Ovary (tissue), 9 donors: ENCODE results near the gene KCTD16. TPM values are rescaled to one million over a fixed set of nuclear protein-coding genes. Genes with fewer than 3 reads are reported as not detected.

ENCODE experiments used
- DNase-seq, 5 donors: peaks; one replicate each; pipeline ENCODE4 v3.0.0-alpha.2; 2019 to 2020
- H3K27ac ChIP-seq, 2 donors: fragments of 200-600 bp; one replicate each; pipeline versions ENCODE4 v1.5.1 to v1.8.0; 2019 to 2022
- H3K27me3 ChIP-seq: fragments of 200-600 bp; one replicate; pipeline ENCODE4 v1.8.0; 2022
- H3K36me3 ChIP-seq: fragments of 200-600 bp; sonication (generic); one replicate; pipeline ENCODE4 v1.5.1; 2019
- H3K4me1 ChIP-seq: one replicate; pipeline ENCODE4 v1.8.1; 2013; ENCODE audit warnings: mild to moderate bottlenecking, moderate library complexity; ENCODE audit not compliant: insufficient read depth
- H3K4me3 ChIP-seq: fragments of 200-600 bp; sonication (generic); one replicate; pipeline ENCODE4 v1.5.1; 2017
- H3K9me3 ChIP-seq, 2 donors: fragments of 200-600 bp in 1 of 2; sonication (generic) in 1 of 2; one replicate each; pipeline versions ENCODE4 v1.5.1 to v1.8.1; 2013 to 2019; ENCODE audit warnings: mild to moderate bottlenecking in 1 of 2, moderate library complexity in 1 of 2
- EP300 ChIP-seq: sonication (generic); formaldehyde crosslinking; IDR thresholded peaks from one replicate; pipeline ENCODE4 v1.6.1; 2017; ENCODE audit warnings: antibody characterized with exemption
- POLR2A ChIP-seq: fragments of 450-650 bp; IDR thresholded peaks from one replicate; pipeline ENCODE4 v1.6.1; 2017; ENCODE audit warnings: antibody characterized with exemption, mild to moderate bottlenecking, moderate library complexity
- WGBS, 3 donors: extraction: QIAGEN DNeasy Blood & Tissue Kit in 1 of 3; methylation state at CpG; one replicate each; pipeline versions ENCODE4 v1.1.5 to v1.1.7; 2013 to 2017; 5-methylcytosine and 5-hydroxymethylcytosine counted together
- intact Hi-C, 4 donors: fragments of 100-400 bp; cut with DNase I; formaldehyde crosslinking; loops; one replicate each; pipeline versions ENCODE4 v1.11.0 to v1.15.1; 2022 to 2023
- polyA plus RNA-seq, 2 donors: library from polyadenylated mRNA; stranded (reverse); fragments of 200-250 nt in 1 of 2; fragments of 350-450 nt in 1 of 2; fragmentation: Illumina TruSeq in 1 of 2; extraction: RNeasy Lipid Tissue Mini Kit (QIAGEN cat#74804) in 1 of 2; gene quantifications; one replicate each; pipeline ENCODE4 v1.2.3, GENCODE V29; 2013 to 2014
- total RNA-seq, 7 donors: library from RNA; depleted of rRNA in 2 of 7; stranded (reverse); fragments of >200 nt in 2 of 7; fragmentation: NEBNext Ultra II Directional in 3 of 7; extraction: Animal tissue kit (Norgen Biotek cat#: 25700) in 3 of 7; gene quantifications; one replicate each; pipeline versions ENCODE4 v1.1.0 to v1.2.4, GENCODE V29; 2016 to 2023
- TF ChIP-seq, protein P1 (sequence below), 3 donors: fragments of 450-650 bp in 2 of 3; fragments of 200-600 bp in 1 of 3; IDR thresholded peaks; one replicate each; pipeline versions ENCODE4 v1.5.1 to v1.8.0; 2016 to 2022; ENCODE audit warnings: antibody characterized with exemption in 3 of 3, mild to moderate bottlenecking in 1 of 3
- donor health status: DM: no; HTN: no; CAD: no; lungs with moderate emphysema.
- donor health status: DM: no; HTN: no; CAD: no.
- donor health status: Bipolar disorder and iron deficiency.
- donor health status: DM: yes; HTN: yes; CAD: no.
- donor health status: DM: no; HTN: no; CAD: no.
- donor health status: DM: yes; HTN: yes; CAD: no.

The KCTD16 gene
- total and polyA plus RNA-seq, 9 donors: under 0.01 to 0.46 (median 0.13) TPM; not detected in 1

DNA sequence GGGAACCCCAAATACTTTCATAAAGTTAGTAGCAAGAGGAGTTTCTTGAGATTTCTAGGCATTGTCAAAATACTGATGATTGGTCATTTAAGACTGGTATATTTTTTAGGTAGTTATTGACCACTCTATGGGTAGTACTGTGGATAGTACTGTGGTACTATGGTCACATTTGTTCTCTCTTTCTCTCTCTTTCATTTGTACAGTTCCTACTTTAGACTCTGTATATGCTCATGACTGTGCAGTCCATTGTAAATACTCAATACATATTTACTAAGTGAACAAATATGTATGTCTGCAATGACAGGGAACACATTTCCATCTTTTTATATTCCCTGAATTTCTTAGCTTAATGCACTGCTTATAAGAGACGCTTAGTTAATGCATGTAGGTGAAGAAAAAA is 215.6 kb downstream of the KCTD16 start:
- intact Hi-C loops: no loop called here
- DNase-seq: no peak
- H3K27me3 ChIP-seq: no peaks in the 10 kb centered on the region
- no peak overlapping the region for H3K4me3 ChIP-seq
- H3K9me3 ChIP-seq: no peaks in the 10 kb centered on the region
- no peaks in the 10 kb centered on the region for H3K4me1 ChIP-seq
- no peak overlapping the region for H3K27ac ChIP-seq
- no peaks in the 10 kb centered on the region for H3K36me3 ChIP-seq
- WGBS, 3 donors: 87 to 94% (median 92%) methylated on average over 1 of the region's 1 CpG
- no peak for TF ChIP-seq POLR2A
- TF ChIP-seq, protein P1, sequence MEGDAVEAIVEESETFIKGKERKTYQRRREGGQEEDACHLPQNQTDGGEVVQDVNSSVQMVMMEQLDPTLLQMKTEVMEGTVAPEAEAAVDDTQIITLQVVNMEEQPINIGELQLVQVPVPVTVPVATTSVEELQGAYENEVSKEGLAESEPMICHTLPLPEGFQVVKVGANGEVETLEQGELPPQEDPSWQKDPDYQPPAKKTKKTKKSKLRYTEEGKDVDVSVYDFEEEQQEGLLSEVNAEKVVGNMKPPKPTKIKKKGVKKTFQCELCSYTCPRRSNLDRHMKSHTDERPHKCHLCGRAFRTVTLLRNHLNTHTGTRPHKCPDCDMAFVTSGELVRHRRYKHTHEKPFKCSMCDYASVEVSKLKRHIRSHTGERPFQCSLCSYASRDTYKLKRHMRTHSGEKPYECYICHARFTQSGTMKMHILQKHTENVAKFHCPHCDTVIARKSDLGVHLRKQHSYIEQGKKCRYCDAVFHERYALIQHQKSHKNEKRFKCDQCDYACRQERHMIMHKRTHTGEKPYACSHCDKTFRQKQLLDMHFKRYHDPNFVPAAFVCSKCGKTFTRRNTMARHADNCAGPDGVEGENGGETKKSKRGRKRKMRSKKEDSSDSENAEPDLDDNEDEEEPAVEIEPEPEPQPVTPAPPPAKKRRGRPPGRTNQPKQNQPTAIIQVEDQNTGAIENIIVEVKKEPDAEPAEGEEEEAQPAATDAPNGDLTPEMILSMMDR (IDR thresholded peaks at IDR 0.05): no peak
- TF ChIP-seq EP300: no peak

DNA sequence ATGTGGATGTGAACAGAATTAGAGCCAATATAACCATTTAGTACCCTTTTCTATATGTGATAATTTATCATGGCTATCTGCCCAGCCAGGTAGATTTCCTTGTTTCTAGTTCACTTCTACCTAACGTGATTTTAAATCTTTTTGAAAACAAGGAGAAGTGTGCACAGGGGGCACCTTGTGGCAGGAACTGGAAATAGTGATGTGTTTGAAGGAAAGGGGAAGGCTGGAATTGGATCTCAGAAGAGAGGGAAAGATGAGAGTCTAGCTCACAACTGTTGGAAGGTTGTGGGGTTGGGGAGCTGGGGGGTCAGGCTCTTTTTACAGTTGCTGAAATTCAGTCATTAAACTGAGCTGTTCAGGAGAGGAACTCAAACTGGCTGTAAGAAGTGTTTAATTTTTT is 219.5 kb downstream of the KCTD16 start:
- intact Hi-C loops: no loop called here
- TF ChIP-seq EP300 (no peak), POLR2A (no peak)
- TF ChIP-seq, protein P1 (IDR thresholded peaks at IDR 0.05): no peak
- WGBS, 3 donors: 2 to 4% (median 3%) methylated on average over 1 of the region's 1 CpG
- Histone ChIP-seq H3K36me3 (no peaks in the 10 kb centered on the region), H3K4me1 (no peaks in the 10 kb centered on the region), H3K9me3 (no peaks in the 10 kb centered on the region), H3K27me3 (no peaks in the 10 kb centered on the region), H3K27ac (no peak overlapping the region), H3K4me3 (no peak overlapping the region)
- DNase-seq: no peak

DNA sequence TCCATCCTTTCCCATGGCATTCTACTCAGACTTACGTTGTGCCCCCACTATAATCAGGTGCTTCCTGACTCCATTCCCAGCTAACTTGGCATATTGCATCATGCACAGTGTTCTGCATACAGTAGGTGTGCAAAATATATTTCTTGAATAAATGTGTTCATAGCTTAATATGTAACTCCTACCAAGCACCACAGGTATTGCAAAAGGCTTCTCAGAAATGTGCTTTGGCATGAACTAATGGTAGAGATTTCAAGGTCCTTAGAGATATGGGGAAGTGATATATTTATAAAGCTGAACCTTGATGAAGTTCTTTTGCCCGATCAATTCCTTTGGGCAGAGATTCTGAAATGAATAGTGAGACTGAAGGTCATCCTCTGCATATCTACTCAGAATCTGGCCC is 220.4 kb downstream of the KCTD16 start:
- intact Hi-C loops: no loop called here
- Histone ChIP-seq H3K36me3 (no peaks in the 10 kb centered on the region), H3K4me1 (no peaks in the 10 kb centered on the region), H3K27ac (no peak overlapping the region), H3K4me3 (no peak overlapping the region), H3K9me3 (no peaks in the 10 kb centered on the region), H3K27me3 (no peaks in the 10 kb centered on the region)
- TF ChIP-seq POLR2A: no peak
- TF ChIP-seq, protein P1 (IDR thresholded peaks at IDR 0.05): no peak
- 79 to 84% (median 82%) methylated on average over 2 of the region's 2 CpGs for WGBS, 3 donors
- DNase-seq: no peak

DNA sequence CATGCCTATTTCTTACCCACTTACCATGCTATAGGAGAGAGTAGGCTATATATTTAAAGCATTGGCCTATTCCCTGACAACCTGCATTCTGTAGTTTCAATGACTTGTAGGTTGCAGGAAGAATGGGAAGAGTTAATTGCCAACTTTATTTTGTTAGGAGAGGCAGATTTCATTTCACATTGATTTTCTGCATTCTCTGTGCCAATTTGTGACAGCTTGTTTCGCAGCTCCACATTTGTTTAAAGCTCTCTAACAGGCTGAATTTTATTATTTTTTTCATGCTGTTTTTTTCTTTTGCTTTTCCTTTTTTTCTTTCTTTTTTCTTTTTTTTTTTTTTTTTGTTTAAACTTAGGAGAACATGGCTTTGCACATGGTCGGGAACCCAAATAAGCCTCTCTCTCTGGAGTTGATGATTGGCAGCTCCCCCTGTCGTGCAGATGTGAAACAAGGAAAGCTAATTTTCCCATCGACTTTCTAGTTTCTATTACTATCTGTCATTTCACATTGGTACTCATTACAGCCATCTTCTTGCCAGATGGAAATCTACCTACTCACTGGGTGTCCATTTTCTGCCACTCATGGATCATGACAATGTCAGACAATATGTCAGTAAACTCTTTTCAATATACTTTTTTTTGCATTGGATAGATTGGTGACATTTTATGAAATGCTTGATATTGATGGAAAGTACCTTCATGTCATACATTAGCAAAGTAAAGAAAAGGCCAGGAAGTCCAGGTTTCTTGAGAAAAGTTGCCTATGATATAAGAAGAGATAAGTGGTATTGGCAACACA is 223.2 kb downstream of the KCTD16 start:
- TF ChIP-seq POLR2A (no peak), EP300 (no peak)
- TF ChIP-seq, protein P1 (IDR thresholded peaks at IDR 0.05): no peak
- 72 to 79% (median 76%) methylated on average over 4 of the region's 4 CpGs for WGBS, 3 donors
- H3K27me3 ChIP-seq: no peaks in the 10 kb centered on the region
- no peaks in the 10 kb centered on the region for H3K4me1 ChIP-seq
- H3K27ac ChIP-seq: no peak overlapping the region
- no peak overlapping the region for H3K4me3 ChIP-seq
- intact Hi-C loops: no loop called here
- no peak for DNase-seq
- no peaks in the 10 kb centered on the region for H3K9me3 ChIP-seq
- no peaks in the 10 kb centered on the region for H3K36me3 ChIP-seq
